ENCODE results near the gene CEP192.

CEP192 gene

GRCh38 chr18:13100942-13101658 is 109.9 kb downstream of the CEP192 start:
- no peak for DNase-seq (ENCODE audit: low spot score)
- FAIRE-seq, result peak; percentile 66

GRCh38 chr18:13101659-13102197 is 110.6 kb downstream of the CEP192 start:
- FAIRE-seq (no peak), DNase-seq (ENCODE audit: low spot score) (no peak)

GRCh38 chr18:13103366-13103765 is 112.2 kb downstream of the CEP192 start:
- DNase-seq (ENCODE audit: low spot score) (no peak), FAIRE-seq (peak; percentile 85)

- DNase-seq (ENCODE audit: low spot score) (no peak), FAIRE-seq (no peak)
Observed at GRCh38 chr18:13105059-13105458, 113.9 kb downstream of the CEP192 start.

GRCh38 chr18:13107074-13107473 is 115.9 kb downstream of the CEP192 start:
- DNase-seq (ENCODE audit: low spot score), result no peak
- no peak for FAIRE-seq

GRCh38 chr18:13108330-13108729 is 117.2 kb downstream of the CEP192 start:
- FAIRE-seq (no peak), DNase-seq (ENCODE audit: low spot score) (no peak)

- DNase-seq (ENCODE audit: low spot score) (no peak), FAIRE-seq (peak; percentile 32)
Observed at GRCh38 chr18:13110559-13110958, 119.4 kb downstream of the CEP192 start.

- peak; percentile 95 for FAIRE-seq
Observed at GRCh38 chr18:13112982-13113381, 121.8 kb downstream of the CEP192 start.

GRCh38 chr18:13120255-13120654 is 129.1 kb downstream of the CEP192 start:
- DNase-seq (ENCODE audit: low spot score) (no peak), FAIRE-seq (peak; percentile 17)

More at GRCh38 chr18:13112982-13113381, 121.8 kb downstream of the CEP192 start:
- DNase-seq (ENCODE audit: low spot score), result peak; percentile 79

- DNase-seq (ENCODE audit: low spot score) (no peak), FAIRE-seq (peak; percentile 63)
Observed at GRCh38 chr18:13120983-13121441, 129.8 kb downstream of the CEP192 start.

- FAIRE-seq (no peak), DNase-seq (ENCODE audit: low spot score) (no peak)
Observed at GRCh38 chr18:13124411-13124810, 133.2 kb downstream of the CEP192 start.

- FAIRE-seq (peak; percentile 5), DNase-seq (ENCODE audit: low spot score) (no peak)
Observed at GRCh38 chr18:13125191-13125590, 134.0 kb downstream of the CEP192 start.

- FAIRE-seq (peak; percentile 87), DNase-seq (ENCODE audit: low spot score) (no peak)
Observed at GRCh38 chr18:13126966-13127598, 135.9 kb downstream of the CEP192 start.

GRCh38 chr18:13131283-13131682 is 140.1 kb downstream of the CEP192 start:
- FAIRE-seq, result no peak
- no peak for DNase-seq (ENCODE audit: low spot score)

GRCh38 chr18:13134551-13135401 is 143.6 kb downstream of the CEP192 start:
- peak; percentile 30 for FAIRE-seq
- no peak for DNase-seq (ENCODE audit: low spot score)

GRCh38 chr18:13136056-13136903 is 145.1 kb downstream of the CEP192 start:
- FAIRE-seq (peak; percentile 74), DNase-seq (ENCODE audit: low spot score) (no peak)

- FAIRE-seq (no peak), DNase-seq (ENCODE audit: low spot score) (no peak)
Observed at GRCh38 chr18:13136904-13137669, 145.9 kb downstream of the CEP192 start.

- DNase-seq (ENCODE audit: low spot score) (no peak), FAIRE-seq (no peak)
Observed at GRCh38 chr18:13137670-13138419, 146.7 kb downstream of the CEP192 start.

All from urothelium cell line (cell line).